GM23338 (cell line): ENCODE data around the gene CACNA2D1.

Experiments
- CTCF ChIP-seq, 2 experiments: fragments of 200-600 bp in 1 of 2; sonication (generic) in 1 of 2; conservative IDR thresholded peaks; 2 replicates each; pipeline versions ENCODE4 v1.5.1 to v1.6.1; 2016 to 2017; ENCODE audit warnings: antibody characterized with exemption in 2 of 2, low read depth in 2 of 2, mild to moderate bottlenecking in 2 of 2, moderate library complexity in 1 of 2
- EZH2 ChIP-seq: fragments of 200-600 bp; sonication (generic); IDR thresholded peaks from one replicate; pipeline ENCODE4 v1.8.0; 2017; ENCODE audit warnings: antibody characterized with exemption, mild to moderate bottlenecking, low read depth; ENCODE audit not compliant: unreplicated experiment
- EZH2phosphoT487 ChIP-seq: fragments of 200-600 bp; sonication (generic); IDR thresholded peaks from one replicate; pipeline ENCODE4 v1.8.1; 2018; ENCODE audit warnings: antibody characterized with exemption; ENCODE audit not compliant: unreplicated experiment
- JUNB ChIP-seq: IDR thresholded peaks from one replicate; pipeline ENCODE4 v1.6.1; 2016; ENCODE audit warnings: antibody characterized with exemption; ENCODE audit not compliant: unreplicated experiment

- TF ChIP-seq CTCF (conservative IDR thresholded peaks at IDR 0.05; ENCODE audit: low read depth in 2 of 2) (no peak), EZH2 (no peak), EZH2phosphoT487 (no peak), JUNB (no peak)
Observed at GRCh38 chr7:82335001-82335400, 108.6 kb downstream of the CACNA2D1 start.
